ENCODE results near the gene PPL. TPM values are rescaled to one million over a fixed set of nuclear protein-coding genes. Genes with fewer than 3 reads are reported as not detected.

PPL gene
- total and polyA plus RNA-seq, 7 experiments from 2014 or later = 0.15 to 0.47 TPM; not detected in 5

GRCh38 chr16:4904942-4905615 is 31.9 kb downstream of the PPL start:
- Mint-ChIP-seq H3K36me3 (no peaks in the 10 kb centered on the region), H3K27me3 (peaks cover 13 to 22% (median 18%) of the 10 kb centered on the region in 5 donors), H3K9me3 (no peaks in the 10 kb centered on the region), H3K27ac (no peak overlapping the region), H3K4me3 (no peak overlapping the region), H3K4me1 (no peaks in the 10 kb centered on the region)
- Histone ChIP-seq H3K27me3 (ENCODE audit: control insufficient read depth in 2 of 2, insufficient read depth in 2 of 2, low read length in 2 of 2) (no peaks in the 10 kb centered on the region), H3K36me3 (ENCODE audit: control insufficient read depth in 2 of 3, insufficient read depth in 3 of 3, low read length in 3 of 3) (no peaks in the 10 kb centered on the region), H3K27ac (ENCODE audit: low read depth, low read length) (no peak overlapping the region), H3K4me3 (ENCODE audit: low read length) (no peak overlapping the region), H3K9me3 (ENCODE audit: control insufficient read depth in 2 of 3, low read length in 3 of 3) (no peaks in the 10 kb centered on the region), H3K4me1 (ENCODE audit: control insufficient read depth in 2 of 2, insufficient read depth in 2 of 2, low read length in 2 of 2) (no peaks in the 10 kb centered on the region)
- no peak for ATAC-seq
- DNase-seq = no peak
- ChIA-PET CTCF (no interaction called here), POLR2A (no interaction called here)
- intact Hi-C loops (cut with micrococcal nuclease) = no loop called here

DNA sequence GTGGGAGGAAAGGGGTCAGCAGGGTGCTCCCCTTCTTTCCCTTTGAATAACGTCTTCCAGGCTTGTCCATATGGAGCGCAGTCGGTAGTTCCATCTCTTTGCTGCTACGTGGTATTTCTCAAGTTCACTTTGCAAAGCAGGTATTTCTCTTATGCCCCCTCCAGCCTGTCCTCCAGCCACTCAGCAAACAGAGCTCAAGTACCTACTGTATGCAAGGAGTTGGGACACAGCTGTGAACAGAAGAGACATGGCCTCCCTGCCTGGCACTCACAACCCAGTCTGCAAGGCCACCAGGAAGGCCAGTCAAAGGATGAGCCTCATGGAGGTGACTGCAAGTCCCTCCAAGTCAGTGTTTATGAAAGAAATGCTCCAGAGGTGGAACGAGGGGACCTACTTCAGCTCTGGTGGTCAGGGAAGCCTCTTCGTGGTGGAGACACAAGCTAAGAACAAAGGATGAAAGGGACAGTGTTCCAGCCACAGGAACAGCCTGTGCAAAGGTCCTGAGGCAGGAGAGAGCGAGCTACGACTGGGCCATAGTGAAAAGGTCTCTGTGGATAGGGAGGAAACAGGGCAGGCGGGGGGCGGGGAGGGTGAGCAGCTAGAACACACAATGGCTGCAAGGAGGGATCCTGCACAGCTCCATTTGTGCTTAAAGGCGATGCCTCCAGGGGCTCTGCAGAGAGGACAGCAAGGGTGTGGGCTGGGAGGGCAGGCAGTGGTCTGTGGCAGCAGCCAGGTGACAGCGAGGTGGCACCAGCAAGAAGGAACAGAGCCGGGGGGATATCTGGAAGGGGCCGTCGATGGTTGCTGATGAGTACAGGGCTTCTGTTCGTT is 32.6 kb downstream of the PPL start:
- H3K4me1 ChIP-seq (ENCODE audit: control insufficient read depth in 2 of 2, insufficient read depth in 2 of 2, low read length in 2 of 2) = no peaks in the 10 kb centered on the region
- ATAC-seq (no peak), DNase-seq (no peak)
- peaks cover 13 to 25% (median 18%) of the 10 kb centered on the region in 5 donors for H3K27me3 Mint-ChIP-seq
- no peak overlapping the region for H3K27ac Mint-ChIP-seq
- no peaks in the 10 kb centered on the region for H3K36me3 Mint-ChIP-seq
- H3K4me3 ChIP-seq (ENCODE audit: low read length) = no peak overlapping the region
- no peaks in the 10 kb centered on the region for H3K27me3 ChIP-seq (ENCODE audit: control insufficient read depth in 2 of 2, insufficient read depth in 2 of 2, low read length in 2 of 2)
- no peaks in the 10 kb centered on the region for H3K9me3 ChIP-seq (ENCODE audit: control insufficient read depth in 2 of 3, low read length in 3 of 3)
- intact Hi-C loops (cut with micrococcal nuclease) = no loop called here
- H3K4me1 Mint-ChIP-seq = no peaks in the 10 kb centered on the region
- no peak overlapping the region for H3K4me3 Mint-ChIP-seq
- POLR2A ChIA-PET = no interaction called here
- CTCF ChIA-PET = no interaction called here
- no peaks in the 10 kb centered on the region for H3K36me3 ChIP-seq (ENCODE audit: control insufficient read depth in 2 of 3, insufficient read depth in 3 of 3, low read length in 3 of 3)
- no peaks in the 10 kb centered on the region for H3K9me3 Mint-ChIP-seq
- H3K27ac ChIP-seq (ENCODE audit: low read depth, low read length) = no peak overlapping the region

DNA sequence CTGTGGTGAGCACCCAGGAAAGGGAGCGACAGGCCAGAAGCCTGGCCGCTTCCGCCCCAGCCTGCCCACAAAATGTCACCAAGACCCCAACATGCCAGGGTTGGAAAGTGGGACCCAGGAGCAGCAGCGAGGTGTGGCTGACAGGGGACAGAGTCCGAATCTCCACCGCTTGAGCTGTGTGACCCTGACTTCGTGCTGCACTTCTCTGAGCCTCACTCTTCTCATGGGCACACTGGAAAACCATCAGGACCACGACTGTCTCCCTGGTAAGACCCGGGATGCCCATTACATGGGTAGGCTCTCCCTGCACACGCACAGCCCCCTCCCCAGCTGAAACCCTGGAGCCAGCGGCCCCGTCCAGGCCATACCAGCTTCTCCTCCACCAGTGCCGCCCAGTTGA is 34.9 kb downstream of the PPL start:
- DNase-seq (no peak), ATAC-seq (no peak)
- intact Hi-C loops (cut with micrococcal nuclease) = no loop called here
- Histone ChIP-seq H3K27ac (ENCODE audit: low read depth, low read length) (no peak overlapping the region), H3K4me1 (ENCODE audit: control insufficient read depth in 2 of 2, insufficient read depth in 2 of 2, low read length in 2 of 2) (no peaks in the 10 kb centered on the region), H3K36me3 (ENCODE audit: control insufficient read depth in 2 of 3, insufficient read depth in 3 of 3, low read length in 3 of 3) (no peaks in the 10 kb centered on the region), H3K4me3 (ENCODE audit: low read length) (no peak overlapping the region), H3K9me3 (ENCODE audit: control insufficient read depth in 2 of 3, low read length in 3 of 3) (no peaks in the 10 kb centered on the region), H3K27me3 (ENCODE audit: control insufficient read depth in 2 of 2, insufficient read depth in 2 of 2, low read length in 2 of 2) (no peaks in the 10 kb centered on the region)
- Mint-ChIP-seq H3K4me1 (no peaks in the 10 kb centered on the region), H3K9me3 (peaks cover 0 to 4% (median 2%) of the 10 kb centered on the region in 11 donors), H3K27ac (no peak overlapping the region), H3K36me3 (peaks cover 0 to 5% (median 0%) of the 10 kb centered on the region in 5 donors), H3K4me3 (no peak overlapping the region), H3K27me3 (peaks cover 11 to 30% (median 18%) of the 10 kb centered on the region in 5 donors)
- ChIA-PET CTCF (no interaction called here), POLR2A (no interaction called here)

GRCh38 chr16:4900750-4901149 is 36.2 kb downstream of the PPL start:
- no peak overlapping the region for H3K4me3 ChIP-seq (ENCODE audit: low read length)
- H3K9me3 Mint-ChIP-seq = peaks cover 0 to 4% (median 2%) of the 10 kb centered on the region in 11 donors
- no peak overlapping the region for H3K27ac ChIP-seq (ENCODE audit: low read depth, low read length)

GRCh38 chr16:4900036-4900435 is 36.9 kb downstream of the PPL start:
- no peaks in the 10 kb centered on the region for H3K36me3 ChIP-seq (ENCODE audit: control insufficient read depth in 2 of 3, insufficient read depth in 3 of 3, low read length in 3 of 3)
- DNase-seq (no peak), ATAC-seq (no peak)
- ChIA-PET POLR2A (no interaction called here), CTCF (no interaction called here)
- Mint-ChIP-seq H3K27ac (no peak overlapping the region), H3K4me3 (no peak overlapping the region), H3K27me3 (peaks cover under 1 to 26% (median 13%) of the 10 kb centered on the region in 5 donors), H3K36me3 (peaks cover 0 to 5% (median 0%) of the 10 kb centered on the region in 5 donors), H3K4me1 (no peaks in the 10 kb centered on the region), H3K9me3 (peaks cover 0 to 4% (median 2%) of the 10 kb centered on the region in 11 donors)
- H3K4me3 ChIP-seq (ENCODE audit: low read length) = no peak overlapping the region
- no peak overlapping the region for H3K27ac ChIP-seq (ENCODE audit: low read depth, low read length)
- no peaks in the 10 kb centered on the region for H3K27me3 ChIP-seq (ENCODE audit: control insufficient read depth in 2 of 2, insufficient read depth in 2 of 2, low read length in 2 of 2)
- H3K4me1 ChIP-seq (ENCODE audit: control insufficient read depth in 2 of 2, insufficient read depth in 2 of 2, low read length in 2 of 2) = no peaks in the 10 kb centered on the region
- H3K9me3 ChIP-seq (ENCODE audit: control insufficient read depth in 2 of 3, low read length in 3 of 3) = no peaks in the 10 kb centered on the region
- intact Hi-C loops (cut with micrococcal nuclease) = no loop called here

More at GRCh38 chr16:4900750-4901149, 36.2 kb downstream of the PPL start:
- Mint-ChIP-seq H3K36me3 (peaks cover 0 to 5% (median 0%) of the 10 kb centered on the region in 5 donors), H3K27ac (no peak overlapping the region), H3K4me3 (no peak overlapping the region), H3K27me3 (peaks cover 6 to 30% (median 18%) of the 10 kb centered on the region in 5 donors), H3K4me1 (no peaks in the 10 kb centered on the region)
- Histone ChIP-seq H3K9me3 (ENCODE audit: control insufficient read depth in 2 of 3, low read length in 3 of 3) (no peaks in the 10 kb centered on the region), H3K36me3 (ENCODE audit: control insufficient read depth in 2 of 3, insufficient read depth in 3 of 3, low read length in 3 of 3) (no peaks in the 10 kb centered on the region), H3K4me1 (ENCODE audit: control insufficient read depth in 2 of 2, insufficient read depth in 2 of 2, low read length in 2 of 2) (no peaks in the 10 kb centered on the region), H3K27me3 (ENCODE audit: control insufficient read depth in 2 of 2, insufficient read depth in 2 of 2, low read length in 2 of 2) (no peaks in the 10 kb centered on the region)
- ChIA-PET CTCF (no interaction called here), POLR2A (no interaction called here)
- intact Hi-C loops (cut with micrococcal nuclease) = no loop called here
- DNase-seq (no peak), ATAC-seq (no peak)

GRCh38 chr16:4899474-4899846 is 37.5 kb downstream of the PPL start:
- Mint-ChIP-seq H3K4me3 (no peak overlapping the region), H3K9me3 (peaks cover 0 to 4% (median 2%) of the 10 kb centered on the region in 11 donors), H3K27me3 (peaks cover 0 to 20% (median 11%) of the 10 kb centered on the region in 5 donors), H3K27ac (no peak overlapping the region), H3K4me1 (no peaks in the 10 kb centered on the region), H3K36me3 (peaks cover 0 to 5% (median 0%) of the 10 kb centered on the region in 5 donors)
- no peak overlapping the region for H3K27ac ChIP-seq (ENCODE audit: low read depth, low read length)
- ATAC-seq (no peak), DNase-seq (no peak)
- H3K27me3 ChIP-seq (ENCODE audit: control insufficient read depth in 2 of 2, insufficient read depth in 2 of 2, low read length in 2 of 2) = no peaks in the 10 kb centered on the region
- ChIA-PET CTCF (no interaction called here), POLR2A (no interaction called here)
- H3K4me1 ChIP-seq (ENCODE audit: control insufficient read depth in 2 of 2, insufficient read depth in 2 of 2, low read length in 2 of 2) = no peaks in the 10 kb centered on the region
- H3K4me3 ChIP-seq (ENCODE audit: low read length) = no peak overlapping the region
- no peaks in the 10 kb centered on the region for H3K36me3 ChIP-seq (ENCODE audit: control insufficient read depth in 2 of 3, insufficient read depth in 3 of 3, low read length in 3 of 3)
- H3K9me3 ChIP-seq (ENCODE audit: control insufficient read depth in 2 of 3, low read length in 3 of 3) = no peaks in the 10 kb centered on the region
- intact Hi-C loops (cut with micrococcal nuclease) = no loop called here
